OCI-M1 (cell line): ENCODE measurements around the gene RAB3A.
"Not testable (repeated sequence)": the region's sequence is repeated elsewhere in the genome, so short reads cannot be mapped to it uniquely, and the experiment has no call there.

Experiments used
- DNase-seq: peaks from one replicate; lab custom pipeline; 2025; lab: John Stamatoyannopoulos, UW

The RAB3A gene

GRCh38 chr19:18223860-18224524 is 20.1 kb upstream of the RAB3A start:
- peak; percentile 93 for DNase-seq

- no peak for DNase-seq
These were observed 18.2 kb upstream of the RAB3A start for GRCh38 chr19:18221815-18222725.

- no peak for DNase-seq
These were observed 16.9 kb upstream of the RAB3A start for GRCh38 chr19:18220632-18221275.

GRCh38 chr19:18219911-18220631 is 16.2 kb upstream of the RAB3A start:
- no peak for DNase-seq

GRCh38 chr19:18218600-18218999 is 14.8 kb upstream of the RAB3A start:
- DNase-seq: no peak

GRCh38 chr19:18218159-18218558 is 14.3 kb upstream of the RAB3A start:
- no peak for DNase-seq

- no peak for DNase-seq
These were observed 12.9 kb upstream of the RAB3A start for GRCh38 chr19:18216789-18217188.

- DNase-seq: peak; percentile 17
These were observed 11.1 kb upstream of the RAB3A start for GRCh38 chr19:18214779-18215433.

GRCh38 chr19:18211683-18212082 is 7.8 kb upstream of the RAB3A start:
- no peak for DNase-seq

- DNase-seq: not testable (repeated sequence)
These were observed 6.1 kb upstream of the RAB3A start for GRCh38 chr19:18209912-18210311.

- DNase-seq: peak; percentile 47
These were observed 4.5 kb upstream of the RAB3A start for GRCh38 chr19:18208098-18208951.

GRCh38 chr19:18206018-18206417 is 2.2 kb upstream of the RAB3A start:
- DNase-seq: no peak

GRCh38 chr19:18205200-18205892 is 1.5 kb upstream of the RAB3A start:
- peak; percentile 72 for DNase-seq

- DNase-seq: peak; percentile 94
These were observed 755 bp upstream of the RAB3A start for GRCh38 chr19:18204394-18205199.

- no peak for DNase-seq
These were observed 407 bp downstream of the RAB3A start for GRCh38 chr19:18203408-18203862.

- DNase-seq: no peak
These were observed 949 bp downstream of the RAB3A start for GRCh38 chr19:18202778-18203407.

- no peak for DNase-seq
These were observed 1.5 kb downstream of the RAB3A start for GRCh38 chr19:18202397-18202777.

- no peak for DNase-seq
These were observed 5.5 kb downstream of the RAB3A start for GRCh38 chr19:18198374-18198773.

GRCh38 chr19:18197941-18198340 is 5.9 kb downstream of the RAB3A start:
- no peak for DNase-seq
